ENCODE results near the gene XXYLT1.
"Not testable (repeated sequence)": the region's sequence is repeated elsewhere in the genome, so short reads cannot be mapped to it uniquely, and the experiment has no call there.

The XXYLT1 gene

DNA sequence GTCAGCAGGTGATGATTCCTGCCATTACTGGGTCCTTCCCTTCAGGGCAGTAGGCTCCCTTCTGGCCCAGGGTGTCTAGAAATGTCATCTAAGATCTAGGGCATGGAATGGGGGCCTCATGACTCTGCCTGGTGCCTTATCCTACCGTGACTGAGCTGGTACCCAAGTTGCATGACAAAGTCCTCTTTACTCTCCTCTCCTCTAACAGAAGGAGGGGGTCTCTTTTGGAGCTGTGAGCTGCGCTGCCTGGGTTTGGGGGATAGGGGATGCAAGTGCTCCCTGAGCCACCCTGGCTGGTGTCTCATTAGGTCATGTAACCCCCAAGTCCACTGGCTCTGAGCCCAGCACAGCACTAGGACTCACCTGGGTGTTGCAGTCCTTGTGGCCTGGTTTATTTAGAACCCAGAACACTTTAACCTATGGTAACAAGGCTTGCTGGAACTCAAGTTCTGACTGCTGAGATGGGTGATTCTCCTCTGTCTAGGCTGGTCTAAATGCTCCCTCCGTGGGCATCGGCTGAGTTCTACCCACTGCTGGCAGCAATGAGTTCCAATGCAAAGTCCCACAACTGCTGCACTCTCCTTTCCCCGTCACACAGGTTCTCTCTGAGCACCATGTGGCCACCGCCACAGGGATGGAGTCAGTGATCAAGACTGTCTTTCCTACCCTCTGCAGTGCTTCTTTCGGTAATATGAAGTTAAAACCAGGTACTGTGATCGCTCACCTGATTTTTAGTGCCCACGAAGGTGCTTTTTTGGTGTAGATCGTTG, 34.0 kb downstream of the XXYLT1 start:
- DNase-seq (ENCODE audit: low read depth) = no peak

DNA sequence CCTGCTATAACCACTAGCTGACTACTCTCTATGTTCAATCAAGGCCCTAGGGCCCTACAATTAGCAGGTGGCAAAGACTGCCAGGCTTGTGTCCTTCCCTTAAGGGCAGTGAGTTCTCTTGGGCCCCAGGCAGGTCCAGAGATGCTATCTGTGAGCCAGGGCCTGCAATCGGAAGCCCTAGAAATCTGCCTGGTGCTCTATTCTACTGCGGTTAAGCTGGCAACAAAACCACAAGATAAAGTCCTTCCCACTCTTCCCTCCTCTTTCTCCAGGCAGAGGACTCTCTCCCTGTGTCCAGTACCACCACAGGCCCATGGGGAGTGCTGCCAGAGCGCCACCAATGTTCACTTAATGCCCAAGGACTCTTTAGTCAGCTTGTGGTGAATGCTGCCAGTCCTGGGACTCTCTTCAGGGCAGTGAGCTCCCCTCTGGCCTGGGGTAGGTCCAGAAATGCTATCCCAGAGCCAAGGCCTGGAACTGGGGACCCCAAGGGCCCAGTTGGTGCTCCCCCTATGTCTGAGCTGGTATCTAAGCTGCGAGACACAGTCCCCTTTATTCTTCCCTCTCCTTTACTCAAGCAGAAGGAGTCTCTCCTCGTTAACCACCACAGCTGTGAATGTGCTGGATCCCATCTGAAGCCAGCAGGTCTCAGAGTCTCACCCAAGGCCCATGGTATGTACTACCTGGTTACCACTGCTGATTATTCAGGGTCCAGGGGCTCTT, 34.7 kb downstream of the XXYLT1 start:
- no peak overlapping the region for H3K4me3 ChIP-seq (ENCODE audit: low read depth, low read length)
- no peak for DNase-seq (ENCODE audit: low read depth)

More for the DNA sequence above, 34.0 kb downstream of the XXYLT1 start:
- no peak overlapping the region for H3K4me3 ChIP-seq (ENCODE audit: low read depth, low read length)

DNA sequence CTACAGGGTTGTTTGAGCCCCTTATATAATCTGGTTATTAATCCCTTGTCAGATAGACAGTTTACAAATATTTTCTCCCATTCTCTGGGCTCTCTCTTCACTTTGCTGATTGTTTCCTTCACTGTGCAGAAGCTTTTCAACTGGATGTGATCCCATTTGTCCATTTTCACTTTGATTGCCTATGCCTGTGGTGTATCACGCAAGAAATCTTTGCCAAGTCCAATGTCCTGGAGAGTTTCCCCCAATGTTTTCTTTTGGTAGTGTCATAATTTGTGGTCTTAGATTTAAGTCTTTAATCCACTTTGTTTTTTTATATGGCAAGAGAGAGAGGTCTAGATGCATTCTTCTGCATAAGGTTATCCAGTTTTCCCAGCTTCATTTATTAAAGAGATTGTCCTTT, 40.7 kb downstream of the XXYLT1 start:
- no peak overlapping the region for H3K4me3 ChIP-seq (ENCODE audit: low read depth, low read length)
- no peak for DNase-seq (ENCODE audit: low read depth)

DNA sequence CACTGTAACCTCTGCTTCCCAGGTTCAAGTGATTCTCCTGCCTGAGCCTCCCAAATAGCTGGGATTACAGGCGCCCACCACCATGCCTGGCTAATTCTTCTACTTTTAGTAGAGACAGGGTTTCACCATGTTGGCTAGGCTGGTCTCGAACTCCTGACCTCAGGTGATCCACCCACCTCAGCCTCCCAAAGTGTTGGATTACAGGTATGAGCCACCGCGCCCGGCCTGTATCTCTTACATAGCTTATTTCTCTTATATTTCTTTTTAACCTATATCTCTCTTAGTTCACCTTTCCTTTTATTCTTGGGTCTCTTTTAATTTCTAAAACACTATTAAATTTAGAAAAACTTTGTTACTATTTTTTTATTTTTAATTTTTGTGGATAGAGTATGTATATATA, 42.1 kb downstream of the XXYLT1 start:
- DNase-seq (ENCODE audit: low read depth); H3K4me3 ChIP-seq (ENCODE audit: low read depth, low read length): not testable (repeated sequence)

DNA sequence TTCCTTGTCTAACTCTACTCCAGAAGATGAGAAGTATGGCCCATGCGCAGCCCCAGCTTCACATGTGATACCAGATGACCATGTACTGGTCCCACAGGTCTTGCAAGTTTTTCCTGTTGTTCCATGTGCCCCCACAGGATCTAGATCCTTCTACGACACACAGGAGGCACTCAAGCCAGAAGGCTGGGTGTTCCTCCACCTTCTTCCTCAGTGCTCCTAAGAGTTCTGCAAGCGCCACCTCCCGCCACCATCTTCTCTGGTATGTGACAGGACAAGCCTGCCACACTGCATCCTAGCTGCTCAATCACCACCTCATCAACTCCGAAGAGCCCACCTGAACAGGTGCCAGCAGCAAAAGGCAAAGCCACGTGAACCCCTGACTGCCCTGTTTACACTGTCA, 43.1 kb downstream of the XXYLT1 start:
- no peak for DNase-seq (ENCODE audit: low read depth)
- no peak overlapping the region for H3K4me3 ChIP-seq (ENCODE audit: low read depth, low read length)

DNA sequence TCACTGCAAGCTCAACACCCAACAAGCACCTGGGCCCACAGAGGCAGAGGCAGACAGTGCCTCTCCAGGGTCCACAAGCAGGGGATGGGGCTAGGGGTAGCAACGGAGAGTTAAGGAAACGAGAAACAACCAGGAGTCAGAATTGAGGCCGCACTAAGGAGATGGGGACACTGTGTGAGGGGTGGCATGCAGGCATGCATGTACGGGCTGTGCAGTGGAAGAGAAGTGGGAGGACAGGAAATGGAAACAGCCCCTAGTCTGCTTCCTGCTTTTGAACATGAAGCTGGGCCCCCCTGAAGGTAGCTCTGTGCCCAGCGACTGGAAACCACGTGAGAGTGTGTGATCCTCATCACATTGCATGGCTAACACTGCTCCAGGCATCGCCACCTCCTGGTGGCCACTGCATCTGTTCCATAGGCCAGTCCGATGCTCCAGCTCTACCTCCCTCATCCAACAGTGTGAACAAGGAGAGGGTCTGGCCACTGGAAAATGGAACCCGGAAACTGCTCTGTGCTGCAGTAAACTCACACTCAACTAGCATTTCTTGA, 44.0 kb downstream of the XXYLT1 start:
- no peak overlapping the region for H3K4me3 ChIP-seq (ENCODE audit: low read depth, low read length)
- DNase-seq (ENCODE audit: low read depth) = no peak

DNA sequence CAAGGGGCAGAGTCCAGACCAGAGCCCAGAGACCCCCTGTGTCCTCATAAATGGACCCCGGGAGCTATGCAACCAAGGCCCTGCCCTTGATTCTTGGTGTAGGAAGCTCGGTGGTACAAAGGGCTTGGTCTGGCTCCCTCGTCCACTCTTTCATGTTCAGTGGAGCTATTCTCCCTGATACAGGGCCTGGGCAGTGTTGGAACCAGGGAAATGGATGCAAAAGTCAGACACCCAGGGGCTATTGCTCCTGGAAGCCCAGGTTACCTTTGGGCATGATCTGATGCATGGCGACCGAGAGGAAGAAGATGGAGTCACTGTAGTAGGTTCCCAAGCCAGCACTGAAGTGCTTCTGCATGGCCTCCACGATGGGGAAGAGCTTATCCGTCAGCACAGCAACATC, 44.5 kb downstream of the XXYLT1 start:
- H3K4me3 ChIP-seq (ENCODE audit: low read depth, low read length) = no peak overlapping the region
- DNase-seq (ENCODE audit: low read depth) = no peak

DNA sequence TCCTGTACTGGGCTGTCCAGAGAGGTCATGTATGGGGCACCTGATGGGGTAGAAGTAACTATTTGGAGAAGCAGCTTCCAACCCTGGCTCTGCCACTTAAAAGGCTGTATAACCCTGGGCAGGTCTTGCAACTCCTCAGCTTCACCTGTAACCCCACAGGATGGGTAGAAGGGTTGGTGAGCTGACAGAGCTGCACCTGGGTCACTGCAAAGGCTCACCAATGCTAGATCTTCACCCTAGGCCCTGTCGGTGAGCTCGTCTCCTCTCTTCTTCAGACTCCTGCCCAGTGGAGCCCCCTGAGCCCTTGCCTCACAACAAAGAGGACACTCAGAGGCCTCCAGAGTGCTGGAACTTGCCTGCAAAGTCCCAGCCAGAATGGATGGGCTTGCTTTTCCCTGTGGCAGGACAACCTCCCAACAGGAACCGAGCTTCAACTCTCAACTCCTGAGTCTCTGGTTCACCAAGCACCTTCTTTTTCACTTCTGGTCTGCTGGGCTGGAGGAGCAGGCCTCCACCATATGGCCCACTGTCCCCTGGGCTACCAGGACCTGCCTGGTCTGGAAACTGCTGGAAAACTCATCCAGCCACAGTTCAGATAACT, 45.9 kb downstream of the XXYLT1 start:
- no peak overlapping the region for H3K4me3 ChIP-seq (ENCODE audit: low read depth, low read length)
- no peak for DNase-seq (ENCODE audit: low read depth)

DNA sequence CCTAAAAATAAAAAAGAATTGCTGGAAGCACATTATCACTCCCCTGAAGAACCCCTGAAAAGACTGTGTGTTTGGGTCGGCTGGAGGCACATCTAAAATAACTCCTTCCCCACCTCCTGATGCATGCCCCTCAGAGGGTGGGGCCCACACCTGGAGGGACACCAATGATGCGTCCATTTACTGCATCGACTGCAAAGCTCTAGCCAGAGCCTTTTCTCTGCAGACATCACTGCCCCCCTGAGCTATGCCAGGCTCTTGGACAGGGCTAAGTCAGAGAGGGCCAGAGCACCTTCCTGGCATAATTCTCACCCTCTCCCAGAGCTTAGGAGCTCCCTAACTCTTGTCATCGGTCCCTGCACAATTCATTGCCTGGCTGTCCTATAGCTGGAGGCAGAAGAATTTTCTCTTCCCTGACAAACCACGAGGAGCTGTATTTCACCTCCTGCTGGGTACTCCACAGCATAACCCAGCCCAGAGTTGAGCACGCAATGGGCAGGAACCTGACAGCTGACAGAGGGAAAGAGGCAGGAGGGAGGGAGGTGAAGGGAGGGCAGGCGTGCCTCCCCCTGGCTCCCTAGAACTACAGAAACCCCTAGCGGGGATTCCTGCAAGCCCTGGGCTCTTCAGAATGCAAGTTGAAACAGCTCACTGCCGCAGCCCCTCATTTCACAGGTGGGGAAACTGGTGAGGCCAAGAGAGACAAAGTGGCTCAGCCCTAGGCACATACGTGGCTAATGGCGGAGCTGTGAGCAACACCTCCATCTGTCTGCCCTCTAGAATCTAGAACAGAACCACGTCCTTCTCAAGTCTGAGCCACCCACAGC, 46.6 kb downstream of the XXYLT1 start:
- H3K4me3 ChIP-seq (ENCODE audit: low read depth, low read length) = no peak overlapping the region
- no peak for DNase-seq (ENCODE audit: low read depth)

DNA sequence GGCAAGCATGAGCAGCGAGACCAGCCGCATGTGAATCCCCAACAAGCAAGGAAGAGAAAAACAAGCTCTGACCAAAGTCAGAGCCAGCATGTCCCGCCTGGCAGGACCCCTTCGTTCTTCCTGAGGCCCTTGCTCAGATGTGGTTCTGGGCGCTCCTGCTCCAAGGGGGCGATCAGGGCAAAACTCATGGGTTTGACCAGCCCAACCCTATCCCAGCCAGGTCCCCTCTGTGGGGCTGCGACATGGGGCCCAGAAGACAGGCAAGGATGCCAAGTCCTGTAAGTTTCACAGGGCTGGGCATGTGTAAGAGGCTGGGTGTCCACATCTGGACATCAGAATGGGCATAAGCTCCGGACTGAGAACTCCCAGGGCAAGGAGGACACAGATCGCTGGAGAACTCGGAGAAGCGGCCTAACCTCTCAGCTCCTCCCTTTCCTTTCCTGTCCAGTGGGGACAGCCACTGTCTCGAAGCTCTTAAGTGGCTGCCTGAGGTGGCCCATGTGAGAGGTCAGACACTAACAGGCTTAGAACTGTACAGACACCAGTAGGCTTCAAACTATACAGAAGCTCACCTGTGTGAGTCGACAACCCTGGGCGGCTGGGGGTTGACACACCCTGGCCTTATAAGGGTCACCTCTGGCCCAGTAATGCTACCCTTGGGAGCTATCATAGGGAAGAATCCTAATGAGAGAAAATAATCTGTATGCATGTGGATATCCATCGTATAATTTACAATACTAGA, 48.9 kb downstream of the XXYLT1 start:
- no peak for DNase-seq (ENCODE audit: low read depth)

DNA sequence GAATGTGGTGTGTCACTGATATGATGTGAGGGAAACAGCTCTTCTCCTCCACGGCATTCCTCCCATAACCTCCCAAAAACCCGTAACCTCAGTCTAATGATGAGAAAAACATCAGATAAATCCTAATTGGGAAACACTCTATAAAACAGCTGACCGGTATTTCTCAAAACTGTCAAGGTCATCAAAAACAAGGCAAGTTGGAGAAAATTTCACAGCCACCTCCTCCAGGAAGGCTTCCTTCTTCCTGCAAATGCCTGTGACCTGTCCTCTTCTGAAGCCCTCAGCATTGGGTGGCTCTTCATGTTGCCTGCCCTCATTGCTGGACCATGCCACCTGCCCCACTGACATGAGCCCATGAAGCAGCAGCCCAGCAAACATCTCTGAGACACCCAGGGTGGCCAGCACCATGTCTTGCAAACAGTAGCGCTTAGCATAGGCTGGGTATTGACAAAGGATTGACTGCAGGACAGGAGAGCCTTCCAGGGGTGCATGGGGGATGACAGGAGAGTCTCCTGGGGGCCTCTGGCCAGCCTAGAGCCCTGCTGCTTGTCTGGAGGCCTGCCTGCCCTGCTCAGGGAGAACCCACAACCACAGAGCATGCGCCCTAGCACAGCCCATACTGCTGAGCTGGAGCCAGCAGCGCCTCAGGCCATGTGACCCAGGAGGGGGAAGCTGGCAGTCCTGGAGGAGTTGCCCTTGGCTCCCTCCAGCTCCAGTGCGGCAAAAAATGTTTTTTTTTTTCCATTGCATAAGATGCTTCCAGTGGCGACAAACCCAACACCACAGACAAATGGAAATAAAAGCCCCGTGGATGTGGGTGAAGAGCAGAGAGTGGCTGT, 49.7 kb downstream of the XXYLT1 start:
- no peak overlapping the region for H3K4me3 ChIP-seq (ENCODE audit: low read depth, low read length)
- DNase-seq (ENCODE audit: low read depth) = no peak

More for the DNA sequence above, 48.9 kb downstream of the XXYLT1 start:
- no peak overlapping the region for H3K4me3 ChIP-seq (ENCODE audit: low read depth, low read length)

DNA sequence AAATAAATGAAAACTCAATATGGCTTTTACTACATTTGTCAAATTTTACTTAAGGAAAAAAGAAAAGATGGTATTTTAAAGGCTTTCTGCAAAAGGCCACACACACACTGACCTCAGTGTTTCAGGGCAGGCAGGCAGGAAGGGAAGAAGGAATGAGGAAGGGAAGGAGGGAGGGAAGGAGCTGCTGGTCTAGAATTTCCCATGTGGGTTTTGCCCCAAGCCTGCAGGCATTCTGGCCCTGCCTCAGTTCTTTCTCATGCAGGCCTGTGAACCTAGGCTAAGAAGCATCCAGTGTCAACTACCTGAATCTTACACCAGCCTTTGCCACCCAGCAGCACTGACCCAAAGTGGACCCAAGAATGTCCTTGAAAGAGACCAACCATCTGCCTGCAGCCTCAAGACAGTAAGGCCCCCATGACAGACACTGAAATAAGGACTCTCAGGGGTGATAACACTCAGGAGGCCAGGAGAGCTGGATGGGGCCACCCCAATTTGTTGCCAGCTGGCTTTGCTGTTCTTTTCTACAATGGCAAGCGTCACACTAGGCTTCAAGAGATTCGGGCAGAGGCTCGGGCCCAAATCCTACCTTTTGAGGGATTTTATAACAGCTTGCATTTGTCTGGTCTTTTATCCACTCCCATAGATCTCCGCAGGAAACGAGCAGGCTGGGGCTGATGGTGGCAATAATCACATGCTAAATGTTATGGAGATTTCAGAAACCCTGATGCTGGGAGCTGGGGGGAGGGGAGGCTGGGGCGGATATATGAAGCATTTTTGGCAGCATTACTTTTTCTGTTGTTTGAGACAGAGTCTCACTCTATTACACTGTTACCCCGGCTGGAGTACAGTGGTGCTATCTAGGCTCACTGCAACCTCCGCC, 51.4 kb downstream of the XXYLT1 start:
- no peak for DNase-seq (ENCODE audit: low read depth)

DNA sequence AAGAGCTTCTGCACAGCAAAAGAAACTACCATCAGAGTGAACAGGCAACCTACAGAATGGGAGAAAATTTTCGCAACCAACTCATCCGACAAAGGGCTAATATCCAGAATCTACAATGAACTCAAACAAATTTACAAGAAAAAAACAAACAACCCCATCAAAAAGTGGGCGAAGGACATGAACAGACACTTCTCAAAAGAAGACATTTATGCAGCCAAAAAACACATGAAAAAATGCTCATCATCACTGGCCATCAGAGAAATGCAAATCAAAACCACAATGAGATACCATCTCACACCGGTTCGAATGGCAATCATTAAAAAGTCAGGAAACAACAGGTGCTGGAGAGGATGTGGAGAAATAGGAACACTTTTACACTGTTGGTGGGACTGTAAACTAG, 52.6 kb downstream of the XXYLT1 start:
- not testable (repeated sequence) for DNase-seq (ENCODE audit: low read depth); H3K4me3 ChIP-seq (ENCODE audit: low read depth, low read length)

More for the DNA sequence above, 51.4 kb downstream of the XXYLT1 start:
- no peak overlapping the region for H3K4me3 ChIP-seq (ENCODE audit: low read depth, low read length)

DNA sequence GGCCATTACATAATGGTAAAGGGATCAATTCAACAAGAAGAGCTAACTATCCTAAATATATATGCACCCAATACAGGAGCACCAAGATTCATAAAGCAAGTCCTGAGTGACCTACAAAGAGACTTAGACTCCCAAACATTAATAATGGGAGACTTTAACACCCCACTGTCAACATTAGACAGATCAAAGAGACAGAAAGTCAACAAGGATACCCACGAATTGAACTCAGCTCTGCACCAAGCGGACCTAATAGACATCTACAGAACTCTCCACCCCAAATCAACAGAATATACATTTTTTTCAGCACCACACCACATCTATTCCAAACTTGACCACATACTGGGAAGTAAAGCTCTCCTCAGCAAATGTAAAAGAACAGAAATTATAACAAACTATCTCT, 55.4 kb downstream of the XXYLT1 start:
- not testable (repeated sequence) for H3K4me3 ChIP-seq (ENCODE audit: low read depth, low read length); DNase-seq (ENCODE audit: low read depth)

DNA sequence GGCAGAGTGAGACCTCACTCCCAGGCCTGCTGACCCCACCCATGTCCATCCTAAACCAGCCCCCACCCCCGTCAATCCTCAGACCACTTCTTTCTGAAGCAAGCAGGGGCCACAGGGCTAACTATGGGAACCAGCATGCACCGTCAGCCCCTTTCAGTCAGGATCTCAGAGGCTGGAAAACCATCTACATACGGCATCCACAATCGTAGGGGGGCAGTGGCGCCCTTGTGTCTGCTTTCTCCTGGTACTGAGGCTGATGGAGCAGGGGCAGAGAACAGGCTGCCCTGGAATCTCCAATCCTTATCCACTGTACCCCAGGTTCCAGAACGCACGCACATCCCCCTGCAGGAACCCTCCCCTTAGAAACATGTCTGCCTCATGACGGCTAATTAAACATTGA, 56.6 kb downstream of the XXYLT1 start:
- no peak for DNase-seq (ENCODE audit: low read depth)
- H3K4me3 ChIP-seq (ENCODE audit: low read depth, low read length) = no peak overlapping the region

DNA sequence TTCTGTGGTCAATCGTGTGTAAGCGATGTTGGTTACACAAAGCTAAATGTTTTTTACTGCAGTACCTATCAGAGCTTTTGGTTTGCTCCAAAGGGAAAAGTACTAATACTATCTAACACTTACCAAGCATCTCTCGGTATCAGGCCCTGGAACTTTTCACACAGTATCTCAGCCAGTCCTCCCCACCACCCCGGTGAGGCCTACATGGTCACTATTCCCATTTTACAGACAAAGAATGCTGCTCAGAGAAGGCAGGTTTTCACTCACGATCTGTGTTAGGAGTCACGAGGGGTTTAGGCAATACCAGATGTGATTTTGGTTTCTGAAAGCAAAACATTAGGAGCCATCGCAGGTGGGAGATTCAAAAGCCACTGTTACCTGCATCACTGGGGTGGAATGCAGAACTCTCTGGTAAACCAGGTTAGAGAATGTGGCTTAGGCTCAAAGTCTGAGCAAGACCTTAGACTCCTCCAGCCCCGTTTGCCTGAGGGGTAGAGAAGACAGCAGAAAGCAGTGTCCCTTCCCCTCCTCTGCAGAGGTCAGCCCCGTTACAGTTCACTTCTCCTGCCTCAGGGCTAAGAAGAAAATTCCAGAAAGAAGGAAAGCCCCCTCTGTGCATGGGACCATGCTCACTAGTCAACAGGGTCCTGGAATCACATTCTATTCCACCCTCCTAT, 57.2 kb downstream of the XXYLT1 start:
- DNase-seq (ENCODE audit: low read depth) = no peak
- no peak overlapping the region for H3K4me3 ChIP-seq (ENCODE audit: low read depth, low read length)
